Prostate gland (tissue), 2 donors: Measurements from ENCODE around the gene CXCL1.

Experiments
- POLR2A ChIP-seq: fragments of 450-650 bp; IDR thresholded peaks from one replicate; pipeline ENCODE4 v1.6.1; 2016; ENCODE audit warnings: antibody characterized with exemption, mild to moderate bottlenecking
- TF ChIP-seq, protein P1 (sequence below), 4 experiments: fragments of 200-600 bp in 2 of 4; fragments of 450-650 bp in 2 of 4; sonication (generic) in 2 of 4; IDR thresholded peaks; 1 replicate in 3 of 4; 2 replicates in 1 of 4; pipeline ENCODE4 v1.5.1; 2016 to 2019; ENCODE audit warnings: antibody characterized with exemption in 4 of 4, mild to moderate bottlenecking in 2 of 4, moderate library complexity in 2 of 4

DNA sequence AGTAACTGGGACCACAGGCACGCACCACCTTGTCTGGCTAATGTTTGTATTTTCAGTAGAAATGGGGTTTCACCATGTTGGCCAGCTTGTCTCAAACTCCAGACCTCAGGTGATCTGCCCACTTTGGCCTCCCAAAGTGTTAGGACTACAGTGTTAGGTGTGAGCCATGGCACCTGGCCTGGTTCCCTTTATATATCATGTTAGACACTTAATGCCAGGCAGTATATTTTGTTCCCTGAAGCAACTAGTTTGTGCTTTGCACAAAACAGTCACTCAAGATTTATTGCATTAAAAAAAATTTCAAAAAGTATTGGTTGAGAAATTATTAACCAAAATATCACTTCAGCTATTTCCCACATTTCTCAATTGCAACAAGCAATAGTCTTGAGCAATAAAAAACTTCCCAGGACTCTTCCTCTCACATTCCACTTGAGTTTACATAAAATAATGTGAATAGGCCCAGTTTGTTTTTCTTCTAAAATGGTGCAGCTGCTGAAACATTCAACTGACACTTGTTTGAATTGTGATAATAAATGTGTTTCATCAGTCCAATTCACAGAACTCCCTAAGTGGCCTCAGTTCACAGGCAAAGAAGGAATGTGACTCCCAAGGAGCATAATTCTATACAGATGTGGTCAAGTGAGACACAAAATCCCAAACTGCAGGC lies 22.7 kb downstream of the CXCL1 start:
- TF ChIP-seq, protein P1, sequence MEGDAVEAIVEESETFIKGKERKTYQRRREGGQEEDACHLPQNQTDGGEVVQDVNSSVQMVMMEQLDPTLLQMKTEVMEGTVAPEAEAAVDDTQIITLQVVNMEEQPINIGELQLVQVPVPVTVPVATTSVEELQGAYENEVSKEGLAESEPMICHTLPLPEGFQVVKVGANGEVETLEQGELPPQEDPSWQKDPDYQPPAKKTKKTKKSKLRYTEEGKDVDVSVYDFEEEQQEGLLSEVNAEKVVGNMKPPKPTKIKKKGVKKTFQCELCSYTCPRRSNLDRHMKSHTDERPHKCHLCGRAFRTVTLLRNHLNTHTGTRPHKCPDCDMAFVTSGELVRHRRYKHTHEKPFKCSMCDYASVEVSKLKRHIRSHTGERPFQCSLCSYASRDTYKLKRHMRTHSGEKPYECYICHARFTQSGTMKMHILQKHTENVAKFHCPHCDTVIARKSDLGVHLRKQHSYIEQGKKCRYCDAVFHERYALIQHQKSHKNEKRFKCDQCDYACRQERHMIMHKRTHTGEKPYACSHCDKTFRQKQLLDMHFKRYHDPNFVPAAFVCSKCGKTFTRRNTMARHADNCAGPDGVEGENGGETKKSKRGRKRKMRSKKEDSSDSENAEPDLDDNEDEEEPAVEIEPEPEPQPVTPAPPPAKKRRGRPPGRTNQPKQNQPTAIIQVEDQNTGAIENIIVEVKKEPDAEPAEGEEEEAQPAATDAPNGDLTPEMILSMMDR (IDR thresholded peaks at IDR 0.05): no peak
- no peak for TF ChIP-seq POLR2A
